Thyroid gland (tissue), 4 donors: ENCODE measurements around the gene RNF113B.

Source experiments
- POLR2A ChIP-seq, 2 donors: fragments of 450-650 bp; IDR thresholded peaks; one replicate each; pipeline ENCODE4 v1.6.1; 2017; ENCODE audit warnings: antibody characterized with exemption in 2 of 2, mild to moderate bottlenecking in 2 of 2, moderate library complexity in 1 of 2
- TF ChIP-seq, protein P1 (sequence below), 6 experiments: fragments of 200-600 bp in 3 of 6; fragments of 450-650 bp in 3 of 6; sonication (generic) in 3 of 6; IDR thresholded peaks; one replicate each; pipeline ENCODE4 v1.5.1; 2016 to 2019; ENCODE audit warnings: antibody characterized with exemption in 6 of 6, mild to moderate bottlenecking in 2 of 6, inconsistent platforms in 1 of 6, moderate library complexity in 1 of 6

- TF ChIP-seq, protein P1, sequence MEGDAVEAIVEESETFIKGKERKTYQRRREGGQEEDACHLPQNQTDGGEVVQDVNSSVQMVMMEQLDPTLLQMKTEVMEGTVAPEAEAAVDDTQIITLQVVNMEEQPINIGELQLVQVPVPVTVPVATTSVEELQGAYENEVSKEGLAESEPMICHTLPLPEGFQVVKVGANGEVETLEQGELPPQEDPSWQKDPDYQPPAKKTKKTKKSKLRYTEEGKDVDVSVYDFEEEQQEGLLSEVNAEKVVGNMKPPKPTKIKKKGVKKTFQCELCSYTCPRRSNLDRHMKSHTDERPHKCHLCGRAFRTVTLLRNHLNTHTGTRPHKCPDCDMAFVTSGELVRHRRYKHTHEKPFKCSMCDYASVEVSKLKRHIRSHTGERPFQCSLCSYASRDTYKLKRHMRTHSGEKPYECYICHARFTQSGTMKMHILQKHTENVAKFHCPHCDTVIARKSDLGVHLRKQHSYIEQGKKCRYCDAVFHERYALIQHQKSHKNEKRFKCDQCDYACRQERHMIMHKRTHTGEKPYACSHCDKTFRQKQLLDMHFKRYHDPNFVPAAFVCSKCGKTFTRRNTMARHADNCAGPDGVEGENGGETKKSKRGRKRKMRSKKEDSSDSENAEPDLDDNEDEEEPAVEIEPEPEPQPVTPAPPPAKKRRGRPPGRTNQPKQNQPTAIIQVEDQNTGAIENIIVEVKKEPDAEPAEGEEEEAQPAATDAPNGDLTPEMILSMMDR (IDR thresholded peaks at IDR 0.05), result no peak
- no peak for TF ChIP-seq POLR2A (IDR thresholded peaks at IDR 0.05)
These were observed 27.5 kb upstream of the RNF113B start for GRCh38 chr13:98204546-98204945.
